Measurements from ENCODE around the gene FAM114A1.
A peak's percentile ranks its signal among the peaks of the same experiment; 100 is the strongest.

FAM114A1 gene

GRCh38 chr4:38860788-38861424, 6.7 kb upstream of the FAM114A1 start:
- peak; percentile 31 to 56 for DNase-seq

- DNase-seq, result no peak
Measured at GRCh38 chr4:38861791-38862190, 5.8 kb upstream of the FAM114A1 start.

GRCh38 chr4:38865445-38865844, 2.2 kb upstream of the FAM114A1 start:
- no peak for DNase-seq

GRCh38 chr4:38866973-38867477, 581 bp upstream of the FAM114A1 start:
- DNase-seq, result no peak

GRCh38 chr4:38868059-38868960, 704 bp downstream of the FAM114A1 start:
- no peak for DNase-seq

- DNase-seq, result no peak
Measured at GRCh38 chr4:38869511-38869910, 1.9 kb downstream of the FAM114A1 start.

GRCh38 chr4:38870098-38870808, 2.6 kb downstream of the FAM114A1 start:
- no peak for DNase-seq

GRCh38 chr4:38871593-38871992, 4.0 kb downstream of the FAM114A1 start:
- DNase-seq, result no peak

GRCh38 chr4:38872620-38873019, 5.0 kb downstream of the FAM114A1 start:
- peak in 1 of 2 experiments; percentile 9 for DNase-seq

GRCh38 chr4:38873290-38873944, 5.8 kb downstream of the FAM114A1 start:
- DNase-seq, result peak in 1 of 2 experiments; percentile 49

- no peak for DNase-seq
Measured at GRCh38 chr4:38876636-38877035, 9.0 kb downstream of the FAM114A1 start.

GRCh38 chr4:38884254-38884653, 16.6 kb downstream of the FAM114A1 start:
- no peak for DNase-seq

GRCh38 chr4:38889143-38889542, 21.5 kb downstream of the FAM114A1 start:
- DNase-seq, result no peak

- no peak for DNase-seq
Measured at GRCh38 chr4:38891051-38891983, 23.7 kb downstream of the FAM114A1 start.

GRCh38 chr4:38894322-38894982, 26.8 kb downstream of the FAM114A1 start:
- DNase-seq, result no peak

GRCh38 chr4:38896940-38897339, 29.3 kb downstream of the FAM114A1 start:
- DNase-seq, result no peak

- no peak for DNase-seq
Measured at GRCh38 chr4:38898245-38898644, 30.6 kb downstream of the FAM114A1 start.

GRCh38 chr4:38902221-38902620, 34.6 kb downstream of the FAM114A1 start:
- DNase-seq, result no peak

GRCh38 chr4:38902695-38903094, 35.1 kb downstream of the FAM114A1 start:
- DNase-seq, result peak; percentile 28 to 46

- no peak for DNase-seq
Measured at GRCh38 chr4:38904090-38904666, 36.6 kb downstream of the FAM114A1 start.

GRCh38 chr4:38904682-38905081, 37.1 kb downstream of the FAM114A1 start:
- no peak for DNase-seq

All from NCI-H2081 (cell line).